Ramos (cell line): ENCODE results near the gene EFEMP2.

Source experiments
- in situ Hi-C: fragments of 300-500 bp; cut with MboI; formaldehyde crosslinking; loops from one replicate; pipeline ENCODE4 v1.14.3; 2022; ENCODE audit warnings: low sequenced_read_pairs; ENCODE audit not compliant: unreplicated experiment

EFEMP2 gene

DNA sequence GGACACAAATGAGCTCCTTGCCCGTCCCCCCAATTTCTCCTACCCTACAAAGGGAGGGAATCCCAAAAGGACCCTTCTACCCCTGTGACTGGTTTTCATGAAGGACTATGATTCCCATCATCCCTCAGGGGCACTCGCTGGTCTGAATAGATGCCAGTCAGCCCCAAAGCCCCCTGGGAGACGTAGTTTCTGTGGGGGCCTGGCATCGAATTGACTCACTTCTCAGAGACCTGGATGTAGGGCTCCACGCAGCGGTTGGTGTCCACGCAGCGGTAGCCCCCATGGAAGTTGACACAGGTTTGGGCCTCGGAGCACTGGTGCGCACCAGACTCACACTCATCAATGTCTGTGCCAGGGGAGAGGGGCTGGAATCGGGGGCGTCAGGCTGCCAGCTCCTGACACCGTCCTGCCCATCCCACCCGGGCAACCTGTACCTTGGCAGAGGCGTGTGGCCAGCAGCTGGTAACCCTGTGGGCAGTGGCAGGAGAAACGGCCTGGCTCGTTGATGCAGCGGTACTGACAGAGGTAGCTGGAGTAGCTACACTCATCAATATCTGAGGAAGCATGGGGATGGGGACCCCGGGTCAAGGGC lies 4.4 kb downstream of the EFEMP2 start:
- in situ Hi-C loops, result no loop called here

DNA sequence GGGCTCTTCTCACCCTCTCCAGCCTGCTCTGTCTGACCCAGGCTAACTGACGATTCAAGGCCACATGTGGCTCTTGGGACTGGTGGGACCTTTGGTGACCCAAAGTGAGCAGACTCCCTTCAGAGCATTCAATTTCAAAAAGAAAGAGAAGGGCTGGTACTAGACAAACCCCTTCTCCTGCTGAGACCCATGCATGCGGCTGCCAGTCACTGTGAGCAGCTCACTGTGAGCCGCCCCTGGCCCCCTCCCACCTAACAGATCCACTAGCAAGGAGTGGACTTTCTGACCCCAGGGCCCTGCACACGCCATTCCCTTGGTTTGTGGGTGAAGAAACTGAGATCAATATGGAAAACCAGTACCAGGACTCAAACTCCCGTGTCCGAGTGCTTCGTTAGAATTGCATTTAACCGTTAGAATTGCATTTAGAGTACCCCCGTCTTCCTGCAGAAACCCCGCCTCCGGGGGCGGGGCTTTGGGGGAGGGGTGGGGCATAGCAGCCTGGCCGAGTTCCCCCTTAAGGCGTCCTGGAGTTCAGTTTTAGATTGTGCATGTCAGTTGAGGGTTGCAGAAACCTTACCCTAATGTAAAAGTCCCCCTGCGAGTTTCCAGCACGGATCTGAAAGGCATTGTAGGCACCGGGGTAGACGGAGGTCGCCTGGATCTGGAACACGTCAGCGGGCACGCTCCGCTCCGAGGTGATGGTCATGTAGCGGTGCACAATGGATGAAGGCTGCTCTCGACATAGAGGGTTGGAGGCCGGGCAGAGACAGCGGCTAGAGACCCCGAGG lies 5.1 kb downstream of the EFEMP2 start:
- in situ Hi-C loops, result no loop called here

DNA sequence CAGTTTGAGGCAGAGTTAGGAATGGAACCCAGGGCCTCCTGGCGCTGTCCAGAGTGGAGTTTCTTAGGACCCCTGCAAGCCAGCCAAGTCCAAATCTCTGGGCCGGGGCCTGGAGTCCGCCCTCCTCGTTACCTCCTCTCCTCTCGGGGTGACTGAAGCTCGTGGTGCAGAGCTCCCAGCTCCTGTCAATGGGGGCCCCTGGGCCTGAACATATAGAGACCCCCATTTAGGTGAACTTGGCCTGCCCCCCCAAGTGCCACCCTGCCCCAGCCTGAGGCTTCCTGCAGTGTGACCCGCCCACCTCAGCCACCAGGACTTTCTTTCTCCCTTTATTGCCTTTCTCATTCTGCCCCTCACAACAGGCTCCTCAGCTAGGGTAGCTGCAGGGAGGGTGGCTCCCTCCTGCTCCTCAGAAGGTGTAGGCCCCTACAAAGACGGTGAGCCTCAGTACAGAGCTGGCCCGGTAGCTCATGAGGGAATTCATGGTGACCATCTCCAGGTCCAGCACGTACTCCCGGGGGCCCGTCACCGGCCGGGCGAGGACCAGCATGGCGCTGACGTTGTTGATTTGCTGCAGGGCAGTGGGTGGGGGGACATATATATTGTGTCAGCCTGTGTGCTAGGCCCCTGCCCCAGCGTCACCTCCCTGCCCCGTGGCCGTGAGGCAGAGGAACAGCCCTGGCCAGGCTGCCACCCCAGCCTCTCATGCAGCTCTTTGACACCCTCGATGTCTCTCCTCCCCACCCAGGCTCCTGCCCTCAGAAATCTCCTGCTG lies 5.9 kb downstream of the EFEMP2 start:
- in situ Hi-C loops, result no loop called here

DNA sequence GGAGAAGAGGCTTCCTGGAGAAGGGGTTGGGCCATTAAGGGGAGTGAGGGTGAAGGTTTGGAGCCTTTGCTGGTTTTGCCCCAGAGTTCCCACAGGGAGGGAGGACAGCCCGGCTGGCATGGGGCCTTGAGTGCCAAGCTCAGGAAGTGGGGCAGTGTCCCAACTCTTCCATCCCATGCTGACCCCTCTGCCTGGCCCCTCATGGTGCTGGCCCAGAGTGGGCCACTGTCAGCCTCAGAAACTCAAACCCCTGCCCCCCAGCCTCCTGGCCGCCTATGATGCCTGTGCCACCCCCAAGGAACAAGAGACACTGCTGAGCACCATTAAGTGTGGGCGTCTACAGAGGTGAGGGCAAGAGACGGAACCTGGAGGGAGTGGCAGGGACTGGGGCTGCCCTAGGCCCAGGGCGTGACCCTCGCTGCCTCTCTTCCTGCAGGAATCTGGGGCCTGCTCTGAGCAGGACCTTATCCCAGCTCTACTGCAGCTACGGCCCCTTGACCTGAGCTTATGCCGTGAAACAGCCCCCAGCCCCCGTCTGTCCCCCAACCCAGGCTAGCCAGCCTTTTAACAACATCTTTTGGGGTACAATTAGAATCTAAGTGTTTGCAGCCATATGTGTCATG lies 6.9 kb downstream of the EFEMP2 start:
- in situ Hi-C loops, result no loop called here

DNA sequence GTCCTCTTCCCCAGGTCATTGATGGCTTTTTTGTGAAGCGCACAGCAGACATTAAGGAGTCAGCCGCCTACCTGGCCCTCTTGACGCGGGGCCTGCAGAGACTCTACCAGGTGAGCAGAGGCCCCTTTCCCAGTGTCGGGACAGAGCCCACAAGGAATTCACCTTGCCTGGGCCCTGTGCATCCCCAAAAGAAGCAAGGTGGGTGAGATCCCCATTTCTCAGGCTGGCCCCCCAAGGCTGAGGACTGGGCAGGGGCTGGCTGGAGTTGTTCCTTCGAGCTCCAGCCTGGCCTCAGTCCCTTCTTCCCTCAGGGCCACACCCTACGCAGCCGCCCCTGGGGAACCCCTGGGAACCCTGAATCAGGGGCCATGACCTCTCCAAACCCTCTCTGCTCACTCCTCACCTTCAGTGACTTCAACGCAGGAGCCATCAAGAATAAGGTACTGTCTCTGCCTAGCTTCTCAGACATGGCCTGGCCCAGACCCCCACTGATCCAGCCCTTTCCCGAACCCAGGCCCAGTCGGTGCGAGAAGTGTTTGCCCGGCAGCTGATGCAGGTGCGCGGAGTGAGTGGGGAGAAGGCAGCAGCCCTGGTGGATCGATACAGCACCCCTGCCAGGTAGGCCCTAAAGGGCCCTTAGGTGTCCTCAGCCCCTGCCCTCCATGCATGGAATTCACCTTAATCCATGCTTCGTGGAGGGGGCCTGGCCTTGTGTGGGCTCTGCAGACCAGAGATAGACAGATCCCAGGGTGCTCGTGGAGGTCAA lies 7.7 kb downstream of the EFEMP2 start:
- in situ Hi-C loops, result no loop called here

DNA sequence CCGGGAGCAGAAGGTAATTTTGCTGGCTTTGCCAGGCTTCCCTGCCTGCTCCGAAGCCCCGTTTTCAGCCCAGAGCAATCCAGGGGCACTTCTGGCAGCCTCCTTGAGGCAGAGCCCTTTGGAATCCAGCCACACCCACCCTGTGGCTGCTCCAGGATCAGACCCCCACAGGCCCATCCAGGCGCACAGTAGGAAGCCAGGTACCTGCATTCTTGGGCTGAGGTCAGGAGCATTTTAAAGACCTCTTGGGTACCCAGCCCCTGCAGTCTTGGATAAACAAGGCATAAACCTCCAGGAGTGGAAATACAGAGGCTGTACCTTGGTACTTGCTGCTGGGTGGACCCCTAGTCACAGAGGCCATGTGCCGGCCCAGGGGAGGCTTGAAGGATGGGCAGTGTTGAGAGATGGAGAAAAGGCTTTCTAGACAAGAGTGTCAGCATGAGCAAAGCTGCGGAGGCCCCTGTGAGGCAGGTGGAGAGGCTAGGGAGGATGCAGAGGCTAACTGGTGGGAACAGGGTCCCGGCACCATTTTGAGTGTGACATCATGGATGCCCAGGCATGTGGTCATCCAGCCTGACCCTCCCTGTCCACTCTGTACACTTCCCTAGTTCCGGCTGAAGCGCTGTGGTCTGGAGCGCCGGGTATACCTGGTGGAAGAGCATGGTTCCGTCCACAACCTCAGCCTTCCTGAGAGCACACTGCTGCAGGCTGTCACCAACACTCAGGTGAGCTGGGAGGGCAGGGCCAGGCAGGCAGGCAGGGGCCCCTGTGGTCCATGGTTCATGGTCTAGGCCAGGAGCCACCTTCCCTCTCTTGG lies 8.5 kb downstream of the EFEMP2 start:
- in situ Hi-C loops, result no loop called here

DNA sequence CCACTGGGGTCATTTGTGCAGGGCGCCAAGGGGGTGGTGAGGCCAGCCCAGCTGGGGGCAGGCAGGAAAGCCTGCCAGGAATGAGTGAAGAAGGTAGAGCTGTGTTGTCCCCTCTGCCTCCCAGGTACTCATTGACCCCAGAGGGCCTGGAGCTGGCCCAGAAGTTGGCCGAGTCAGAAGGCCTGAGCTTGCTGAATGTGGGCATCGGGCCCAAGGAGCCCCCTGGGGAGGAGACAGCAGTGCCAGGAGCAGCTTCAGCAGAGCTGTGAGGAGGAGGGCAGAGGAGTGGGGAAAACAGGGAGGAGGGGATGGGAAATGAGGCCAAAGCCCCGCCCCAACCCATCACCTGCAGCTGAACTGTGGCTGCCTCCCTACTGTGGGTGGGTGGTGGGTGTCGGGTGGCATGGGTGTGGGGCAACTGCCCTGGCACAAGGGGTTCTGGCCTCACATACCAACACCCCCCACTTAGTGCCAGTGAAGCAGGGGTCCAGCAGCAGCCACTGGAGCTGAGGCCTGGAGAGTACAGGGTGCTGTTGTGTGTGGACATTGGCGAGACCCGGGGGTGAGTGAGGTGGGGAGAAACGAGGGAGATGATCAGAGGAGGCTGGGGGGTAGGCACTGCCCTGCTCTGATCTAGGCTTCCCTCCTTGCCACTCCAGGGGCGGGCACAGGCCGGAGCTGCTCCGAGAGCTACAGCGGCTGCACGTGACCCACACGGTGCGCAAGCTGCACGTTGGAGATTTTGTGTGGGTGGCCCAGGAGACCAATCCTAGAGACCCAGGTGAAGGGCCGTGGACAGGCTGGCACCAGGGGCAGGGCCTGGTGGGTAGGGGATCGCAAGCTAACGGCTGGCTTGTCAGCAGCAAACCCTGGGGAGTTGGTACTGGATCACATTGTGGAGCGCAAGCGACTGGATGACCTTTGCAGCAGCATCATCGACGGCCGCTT lies 9.4 kb downstream of the EFEMP2 start:
- in situ Hi-C loops, result no loop called here

DNA sequence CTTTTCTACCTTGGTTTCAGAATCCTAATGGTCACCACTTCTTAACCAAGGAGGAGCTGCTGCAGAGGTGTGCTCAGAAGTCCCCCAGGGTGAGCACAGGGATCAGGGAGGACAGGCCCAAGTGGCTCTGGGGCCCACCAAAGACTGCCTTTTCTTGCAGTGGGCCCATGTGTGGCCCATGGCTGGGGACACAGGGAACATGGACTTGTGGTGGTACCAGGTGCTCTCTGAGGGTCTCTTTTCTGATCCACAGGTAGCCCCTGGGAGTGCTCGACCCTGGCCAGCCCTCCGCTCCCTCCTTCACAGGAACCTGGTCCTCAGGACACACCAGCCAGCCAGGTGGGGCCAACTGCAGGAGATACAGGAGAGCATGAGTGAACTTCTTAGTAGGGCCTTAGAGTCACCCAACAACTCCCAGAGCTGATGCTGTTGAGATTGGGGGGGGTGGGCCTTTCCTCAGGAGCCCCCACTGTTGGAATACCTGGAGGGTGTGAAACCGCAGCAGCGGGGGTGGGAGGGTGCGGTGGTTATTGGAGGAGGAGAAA lies 10.3 kb downstream of the EFEMP2 start:
- in situ Hi-C loops, result no loop called here

DNA sequence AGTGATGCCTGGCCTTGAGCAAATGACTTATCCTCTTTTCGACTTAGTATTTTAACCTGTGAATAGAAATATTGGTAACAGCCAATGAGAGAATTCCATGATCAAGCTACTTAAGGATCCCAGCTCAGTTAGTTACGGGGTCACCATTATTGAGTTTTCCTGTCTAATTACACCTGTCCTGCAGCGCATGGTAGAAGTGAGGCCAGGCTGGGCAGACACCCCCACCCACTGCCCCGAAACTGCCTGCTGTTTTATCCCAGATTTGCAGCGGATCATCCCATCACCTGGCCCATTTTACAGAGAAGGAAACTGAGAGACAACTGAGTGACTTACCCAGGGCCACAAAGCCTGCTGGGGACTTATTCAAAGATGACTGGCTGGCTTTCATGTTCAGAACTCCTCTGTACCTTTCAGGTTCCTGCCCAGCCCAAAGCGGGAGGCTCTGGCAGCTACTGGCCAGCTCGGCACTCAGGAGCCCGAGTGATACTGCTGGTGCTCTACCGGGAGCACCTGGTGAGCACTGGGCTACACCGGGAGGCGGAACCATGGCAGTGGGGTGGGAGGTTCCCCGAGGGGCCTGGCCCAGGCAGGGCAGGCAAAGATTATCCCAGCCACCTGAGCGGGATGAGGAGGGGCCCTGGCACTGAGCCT lies 10.9 kb downstream of the EFEMP2 start:
- in situ Hi-C loops, result no loop called here

DNA sequence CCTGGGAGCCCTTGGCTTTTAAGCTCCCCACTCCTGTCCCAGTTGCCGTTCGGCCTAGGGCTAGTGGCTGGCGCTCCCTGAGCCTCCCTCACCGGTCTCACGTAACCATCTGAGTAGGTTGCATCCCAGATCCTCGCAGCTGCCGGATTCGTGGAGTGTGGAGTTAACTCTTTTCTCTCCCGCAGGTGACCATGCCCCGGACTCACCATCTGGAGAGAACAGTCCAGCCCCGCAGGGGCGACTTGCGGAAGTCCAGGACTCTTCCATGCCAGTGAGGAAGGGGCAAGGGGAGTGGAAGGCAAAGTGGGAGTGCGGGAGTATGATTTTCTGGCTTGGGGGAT lies 11.5 kb downstream of the EFEMP2 start:
- in situ Hi-C loops, result no loop called here

DNA sequence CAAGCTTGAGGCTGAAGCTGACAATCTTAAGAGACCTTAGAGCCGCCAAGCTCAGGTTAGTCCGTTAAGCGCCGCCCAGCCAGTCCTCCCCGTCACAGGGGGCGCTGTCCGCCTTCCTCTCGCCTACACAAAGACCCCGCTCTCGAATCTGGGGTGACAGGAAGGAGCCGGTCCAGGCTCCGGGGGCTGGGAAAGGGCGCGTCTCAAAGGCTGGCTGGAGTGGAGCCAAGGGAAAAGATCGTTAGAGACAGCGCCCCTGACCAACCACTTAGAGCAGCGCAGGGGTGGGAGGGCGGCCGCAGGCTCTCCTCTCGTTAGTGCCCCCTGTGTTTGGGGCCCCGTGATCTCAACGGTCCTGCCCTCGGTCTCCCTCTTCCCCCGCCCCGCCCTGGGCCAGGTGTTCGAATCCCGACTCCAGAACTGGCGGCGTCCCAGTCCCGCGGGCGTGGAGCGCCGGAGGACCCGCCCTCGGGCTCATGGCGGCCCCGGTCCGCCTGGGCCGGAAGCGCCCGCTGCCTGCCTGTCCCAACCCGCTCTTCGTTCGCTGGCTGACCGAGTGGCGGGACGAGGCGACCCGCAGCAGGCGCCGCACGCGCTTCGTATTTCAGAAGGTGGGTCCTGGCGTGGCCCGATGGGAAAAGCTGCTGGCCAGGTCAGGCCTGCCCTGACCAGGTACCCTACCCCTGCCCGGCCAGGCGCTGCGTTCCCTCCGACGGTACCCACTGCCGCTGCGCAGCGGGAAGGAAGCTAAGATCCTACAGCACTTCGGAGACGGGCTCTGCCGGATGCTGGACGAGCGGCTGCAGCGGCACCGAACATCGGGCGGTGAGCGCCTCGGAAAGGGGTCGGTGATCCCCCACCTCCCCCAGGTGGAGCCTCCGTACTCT lies 12.1 kb downstream of the EFEMP2 start, which contains the start of gene MUS81:
Gene MUS81 (plus strand): TSS at position 156 of the 887 bp plus-strand sequence. CDS start 321 bp downstream, at position 477.
- in situ Hi-C loops, result no loop called here

DNA sequence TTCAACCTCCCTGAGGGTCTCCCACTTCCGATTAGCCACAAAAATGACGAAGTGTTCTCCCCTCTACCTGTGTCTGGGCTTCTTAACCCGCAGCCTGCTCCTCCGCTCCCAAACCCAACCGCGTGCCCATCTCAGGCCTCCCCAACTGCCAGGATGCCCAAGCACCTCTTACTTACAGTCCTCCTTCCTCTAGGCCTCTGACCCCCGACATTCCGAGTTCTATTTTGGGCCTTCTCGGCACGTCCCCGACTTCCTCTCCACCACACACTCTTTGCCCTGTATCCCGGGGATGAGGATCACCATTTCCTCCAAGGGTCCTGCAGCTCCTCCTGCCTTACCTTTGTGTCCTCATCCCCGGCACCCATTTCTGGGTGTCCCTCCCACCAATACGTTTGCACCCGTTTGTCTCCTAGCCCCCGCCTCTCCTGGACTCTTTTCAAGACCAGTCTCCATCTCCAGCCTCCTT lies 12.8 kb downstream of the EFEMP2 start:
- in situ Hi-C loops, result no loop called here

DNA sequence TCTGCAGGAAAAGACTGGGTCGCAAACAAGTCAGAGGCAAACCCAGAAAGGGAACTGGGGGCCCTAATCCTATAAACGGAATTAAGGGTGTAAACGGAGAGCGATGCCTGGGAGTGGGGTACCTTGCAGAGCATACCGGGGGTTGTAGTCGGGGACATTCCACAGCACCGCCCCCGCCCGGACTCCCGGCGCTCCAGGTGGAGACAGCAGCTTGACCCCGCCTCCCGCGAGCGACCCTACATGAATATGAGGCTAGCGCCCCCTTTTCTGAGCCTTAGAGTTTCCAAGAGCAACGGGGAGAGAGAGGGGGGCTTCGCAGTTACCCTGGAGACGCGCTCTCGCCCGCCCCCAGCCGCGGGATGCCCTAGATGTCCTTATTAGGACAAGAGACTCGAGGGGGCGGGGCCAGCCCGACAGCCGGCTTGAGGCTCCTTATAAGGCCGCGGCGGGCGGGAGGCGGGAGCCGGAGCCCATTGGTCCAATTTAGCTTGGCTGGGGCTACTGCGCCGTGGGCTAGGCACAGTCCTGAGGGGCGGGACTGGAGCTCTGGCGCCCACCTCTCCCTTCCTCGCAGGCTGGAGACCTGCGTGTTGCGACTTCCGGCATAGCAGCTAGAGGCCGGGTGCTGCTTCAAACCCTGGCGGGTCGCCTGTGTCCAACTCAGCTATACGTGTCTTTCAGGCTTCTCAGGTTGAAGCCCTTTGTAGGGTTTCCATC lies 13.3 kb downstream of the EFEMP2 start:
- in situ Hi-C loops, result no loop called here

DNA sequence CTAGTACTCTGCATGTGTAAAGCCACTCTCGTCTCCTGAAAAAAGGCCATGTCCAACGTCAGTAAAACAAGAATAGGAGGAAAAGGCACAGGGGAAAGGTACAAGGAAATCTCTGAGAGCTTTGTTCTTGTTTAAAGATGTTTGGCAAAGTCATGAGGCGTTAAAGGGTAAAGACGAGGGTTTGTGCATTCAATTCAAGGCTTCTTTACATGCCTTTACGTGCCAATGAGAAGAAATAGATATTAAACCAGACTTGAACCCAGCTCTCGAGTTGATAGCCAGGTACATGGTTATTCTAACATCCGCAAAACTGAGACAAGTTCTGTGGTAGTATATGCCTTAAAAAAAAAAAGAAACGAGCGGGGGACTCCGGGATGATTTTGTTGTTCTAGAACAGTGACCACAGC lies 13.9 kb downstream of the EFEMP2 start:
- in situ Hi-C loops, result no loop called here

DNA sequence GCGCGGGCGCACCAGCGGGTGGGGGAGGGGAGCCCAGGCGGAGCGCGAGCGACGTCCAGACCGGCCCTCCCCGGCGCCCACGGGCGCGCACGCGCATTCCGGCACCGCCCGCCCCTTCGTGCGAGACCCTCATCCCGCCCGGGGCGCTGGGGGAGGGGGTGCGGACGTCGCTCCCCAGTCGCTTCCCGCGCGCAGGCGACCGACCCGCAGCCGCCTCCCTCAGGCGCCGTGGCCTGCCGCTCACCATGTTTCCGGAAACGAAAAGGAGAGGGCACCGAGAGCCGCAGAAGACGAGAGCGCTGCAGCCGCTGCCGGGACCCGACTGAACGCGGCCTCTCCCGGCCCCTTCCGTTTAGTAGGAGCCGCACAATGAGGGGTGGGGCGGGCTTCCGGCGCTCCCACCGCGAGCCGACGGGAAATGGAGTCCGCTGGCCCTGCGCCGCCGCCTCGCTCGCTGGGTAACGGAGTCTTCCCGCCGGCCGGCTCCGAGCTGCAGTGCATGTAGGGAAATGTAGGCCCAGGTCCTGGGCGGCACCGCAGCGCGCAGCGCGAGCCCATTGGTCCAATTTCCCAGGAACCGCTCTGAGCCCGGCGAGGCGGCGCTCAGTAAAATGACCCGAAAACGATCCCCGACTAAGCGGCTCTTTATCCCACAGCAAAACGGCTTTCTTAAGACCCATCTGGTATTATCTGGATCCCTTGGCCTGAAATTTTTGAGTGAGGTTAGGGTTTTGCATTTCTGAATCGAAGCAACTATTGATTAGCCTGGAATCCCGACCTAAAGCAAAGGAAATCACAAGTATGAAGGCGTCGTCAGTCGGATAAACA lies 14.5 kb downstream of the EFEMP2 start, which contains the start of gene CFL1:
Gene CFL1 (minus strand): TSS at position 328 of the 828 bp plus-strand sequence. CDS start 81 bp downstream, at position 247.
- in situ Hi-C loops, result no loop called here
